NCI-H345 (cell line): ENCODE measurements around the gene CD72.
"Not testable (repeated sequence)": the region's sequence is repeated elsewhere in the genome, so short reads cannot be mapped to it uniquely, and the experiment has no call there.

Experiments used
- DNase-seq: peaks from one replicate; lab custom pipeline; 2025; lab: John Stamatoyannopoulos, UW

CD72 gene

DNA sequence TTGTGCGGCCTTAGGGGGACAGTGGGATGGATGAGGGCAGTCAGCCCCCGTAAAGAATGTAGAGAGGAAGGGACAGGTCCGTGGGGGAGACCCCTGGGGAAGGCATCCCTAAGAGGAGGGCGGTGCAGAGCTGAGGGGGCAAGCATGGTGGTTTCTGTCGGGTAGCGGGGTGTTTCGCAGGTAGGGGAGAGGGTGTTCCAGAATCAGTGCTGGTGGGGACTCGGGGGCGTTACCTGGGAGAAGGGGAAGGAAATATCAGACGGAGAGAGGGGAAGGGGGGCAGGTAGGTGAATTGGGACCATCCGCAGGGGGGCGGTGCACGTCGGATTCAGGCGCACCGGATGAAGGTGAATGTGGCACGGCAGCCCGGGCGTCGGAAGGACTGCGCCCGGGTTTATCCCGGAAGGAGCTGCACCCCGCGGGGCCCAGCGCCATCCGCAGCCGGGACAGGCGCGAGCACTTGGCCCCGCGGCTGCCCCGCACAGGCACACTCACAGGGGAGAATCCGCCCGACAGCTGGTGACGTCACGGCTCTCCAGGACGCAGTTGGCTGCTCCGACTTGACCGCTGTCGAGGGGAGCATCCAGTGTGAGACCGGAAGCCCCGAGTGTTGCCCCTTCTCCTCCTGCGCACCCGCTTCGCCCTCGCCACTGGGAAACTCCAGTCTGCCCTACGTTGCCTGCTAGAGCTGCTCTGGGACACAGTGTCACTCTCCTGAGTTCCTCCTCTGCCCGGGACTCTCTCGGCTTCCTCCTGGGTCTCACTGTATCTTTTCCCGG, 1.3 kb downstream of the CD72 start:
- DNase-seq, result peak; percentile 35

DNA sequence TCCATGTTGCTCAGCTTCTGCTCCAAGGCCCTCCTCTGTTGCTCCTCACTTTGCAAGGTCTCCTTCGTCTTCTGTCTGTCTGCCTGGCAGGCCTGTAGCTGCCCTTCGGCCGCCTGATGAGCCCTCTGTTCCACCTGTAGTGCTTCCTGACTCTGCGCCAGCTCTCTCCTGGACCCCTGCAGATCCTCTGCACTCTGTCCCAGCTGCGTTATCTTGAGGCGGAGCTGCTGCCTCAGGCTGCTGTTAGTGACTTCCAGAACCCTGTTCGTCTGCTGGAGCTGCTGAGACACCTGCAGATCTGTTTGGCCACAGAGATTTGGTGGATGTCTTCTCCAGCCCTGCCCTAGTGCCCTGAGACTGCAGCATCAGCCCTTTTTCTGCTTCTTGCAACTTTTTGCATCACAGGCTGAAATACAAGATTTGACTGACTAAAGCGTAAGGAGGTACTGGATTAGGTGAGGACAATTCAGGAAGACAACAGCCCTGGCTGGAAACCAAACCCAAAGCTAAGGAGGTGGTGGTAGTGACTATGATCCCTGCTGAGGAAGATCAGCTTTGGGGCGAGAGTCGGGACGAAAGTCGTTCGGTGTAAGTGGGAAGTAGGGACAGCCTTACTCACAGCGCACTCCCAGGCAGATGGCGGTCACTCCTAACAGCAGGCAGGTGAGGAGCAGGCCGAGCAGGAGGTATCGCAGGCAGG, 2.1 kb downstream of the CD72 start:
- peak; percentile 37 for DNase-seq

DNA sequence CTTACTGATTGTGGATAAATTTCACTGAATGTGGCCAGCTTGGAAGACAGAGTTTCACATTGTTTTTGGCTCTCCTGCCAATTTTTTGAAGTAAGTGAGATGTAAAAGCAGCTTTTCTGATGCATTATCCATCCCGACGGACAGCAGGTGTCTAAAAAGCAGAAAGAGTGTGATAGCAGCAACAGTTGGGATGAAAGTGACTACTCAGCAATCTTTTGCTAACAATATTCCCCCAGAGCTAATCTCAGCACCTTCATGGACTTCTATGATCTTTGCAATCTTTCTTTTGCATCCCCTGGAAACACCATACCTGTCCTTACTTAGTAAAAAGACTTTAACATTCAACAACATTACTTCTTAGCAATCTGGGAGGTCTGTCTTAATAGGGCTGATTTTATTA, 5.4 kb downstream of the CD72 start:
- DNase-seq, result no peak

DNA sequence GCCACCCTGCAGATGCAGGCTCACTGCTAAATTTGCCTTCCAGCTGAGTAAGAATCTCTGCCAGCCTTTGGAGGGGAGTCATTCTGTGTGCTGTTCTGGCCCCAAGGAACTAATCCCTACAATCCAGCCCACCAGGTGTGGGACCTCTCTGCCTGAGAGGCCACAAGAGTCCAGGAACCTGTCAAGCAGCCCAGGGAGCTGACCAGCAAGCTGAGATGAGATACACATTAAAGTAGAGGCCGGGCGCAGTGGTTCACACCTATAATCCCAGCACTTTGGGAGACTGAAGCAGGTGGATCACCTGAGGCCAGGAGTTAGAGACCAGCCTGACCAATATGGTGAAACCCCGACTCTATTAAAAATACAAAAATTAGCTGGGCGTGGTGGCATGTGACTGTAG, 6.1 kb downstream of the CD72 start:
- DNase-seq, result not testable (repeated sequence)

DNA sequence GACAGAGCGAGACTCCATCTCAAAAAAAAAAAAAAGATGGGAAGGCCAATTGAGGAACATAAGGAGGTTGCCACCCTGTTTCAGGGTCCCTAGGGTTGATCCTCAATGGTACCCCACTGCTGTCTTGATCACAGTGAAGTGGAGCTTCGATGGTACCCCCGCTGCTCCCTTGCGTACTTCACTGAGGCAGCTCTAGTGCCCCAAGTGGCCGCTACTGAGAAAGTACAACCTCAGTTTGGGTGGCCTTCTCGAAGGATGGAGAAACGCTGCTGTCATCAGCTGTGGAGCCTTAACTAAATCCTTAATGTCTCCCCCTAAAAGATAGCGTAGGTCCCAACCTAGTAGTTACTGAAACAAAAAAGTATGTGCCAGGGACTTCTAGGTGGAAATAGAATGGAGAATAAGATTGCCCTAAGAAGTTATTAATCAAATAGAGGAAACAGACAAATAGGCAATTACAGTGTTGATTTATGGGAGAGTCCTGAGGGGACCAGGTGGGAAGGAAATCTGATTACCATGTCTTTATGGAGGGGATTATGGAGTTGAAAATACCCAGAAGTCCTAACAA, 6.9 kb downstream of the CD72 start:
- peak; percentile 40 for DNase-seq

DNA sequence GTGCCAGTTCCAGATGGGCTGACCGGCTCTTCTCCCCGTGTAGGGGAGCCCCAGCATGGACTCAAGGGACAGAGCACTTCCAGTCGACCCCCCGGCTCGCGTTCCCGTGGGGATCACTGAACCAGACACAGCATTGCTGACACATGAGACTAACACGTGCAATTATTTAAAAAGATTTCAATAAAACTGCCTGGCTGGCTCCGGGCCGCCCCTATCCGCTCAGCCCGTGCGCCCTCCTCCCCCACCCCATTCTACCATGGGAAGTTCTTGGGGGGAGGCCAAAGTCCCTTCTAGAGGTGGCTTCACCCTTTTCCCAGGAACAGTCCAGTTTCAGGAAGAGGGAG, 8.4 kb downstream of the CD72 start:
- DNase-seq, result no peak

DNA sequence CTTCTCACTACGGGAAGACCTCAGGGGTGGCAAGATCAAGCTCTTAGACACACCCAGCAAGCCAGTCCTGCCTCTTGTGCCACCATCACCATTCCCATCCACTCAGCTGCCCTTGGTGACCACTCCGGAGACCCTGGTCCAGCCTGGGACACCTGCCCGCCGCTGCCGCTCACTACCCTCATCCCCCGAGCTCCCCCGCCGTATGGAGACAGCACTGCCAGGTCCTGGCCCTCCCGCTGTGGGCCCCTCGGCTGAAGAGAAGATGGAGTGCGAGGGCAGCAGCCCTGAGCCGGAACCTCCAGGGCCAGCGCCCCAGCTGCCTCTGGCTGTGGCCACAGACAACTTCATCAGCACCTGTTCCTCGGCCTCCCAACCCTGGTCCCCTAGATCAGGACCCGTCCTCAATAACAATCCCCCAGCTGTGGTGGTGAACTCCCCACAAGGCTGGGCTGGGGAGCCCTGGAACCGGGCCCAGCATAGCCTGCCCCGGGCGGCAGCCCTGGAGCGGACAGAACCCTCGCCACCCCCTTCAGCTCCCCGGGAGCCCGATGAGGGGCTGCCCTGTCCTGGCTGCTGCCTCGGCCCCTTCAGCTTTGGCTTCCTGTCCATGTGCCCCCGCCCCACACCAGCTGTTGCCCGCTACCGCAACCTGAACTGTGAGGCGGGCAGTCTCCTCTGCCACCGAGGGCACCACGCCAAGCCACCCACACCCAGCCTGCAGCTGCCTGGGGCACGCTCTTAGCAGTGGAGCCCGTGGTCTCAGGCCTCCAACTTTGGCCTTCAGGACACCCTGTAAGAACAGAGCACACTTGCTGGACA, 9.0 kb downstream of the CD72 start:
- no peak for DNase-seq

DNA sequence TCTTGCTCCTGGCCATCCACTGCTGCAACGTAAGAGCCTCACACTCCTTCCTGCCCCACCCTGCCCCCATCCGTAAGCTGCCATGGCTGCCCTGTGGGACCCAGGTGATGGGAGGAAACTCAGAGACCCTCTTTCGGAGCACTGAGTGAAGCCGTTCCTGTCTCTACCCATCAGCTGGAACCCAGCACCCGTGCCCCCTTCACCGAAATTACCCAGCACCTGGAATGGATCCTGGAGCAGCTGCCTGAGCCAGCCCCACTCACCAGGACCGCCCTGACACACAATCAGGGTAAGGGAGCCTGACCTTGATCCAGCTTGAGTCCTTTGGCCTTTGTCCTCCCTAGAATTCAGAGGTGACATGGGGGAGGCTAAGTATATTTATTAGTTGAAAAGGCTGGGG, 10.0 kb downstream of the CD72 start:
- no peak for DNase-seq

DNA sequence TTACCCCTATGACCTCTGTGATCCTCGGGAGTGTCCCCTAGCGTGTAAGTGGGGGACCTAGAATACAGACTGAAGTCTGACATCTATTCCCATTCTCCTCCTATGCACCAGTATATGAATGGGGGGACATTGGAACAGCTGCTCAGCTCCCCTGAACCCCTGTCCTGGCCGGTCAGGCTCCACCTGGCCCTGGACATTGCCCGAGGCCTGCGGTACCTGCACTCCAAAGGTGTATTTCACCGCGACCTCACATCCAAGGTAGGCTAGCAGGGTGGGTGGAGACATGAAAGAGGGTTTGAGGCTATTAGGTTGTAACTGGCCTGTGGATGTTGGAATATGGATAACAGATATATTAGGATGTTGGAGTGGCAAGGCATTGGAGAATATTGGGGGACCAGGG, 11.5 kb downstream of the CD72 start:
- DNase-seq, result no peak

DNA sequence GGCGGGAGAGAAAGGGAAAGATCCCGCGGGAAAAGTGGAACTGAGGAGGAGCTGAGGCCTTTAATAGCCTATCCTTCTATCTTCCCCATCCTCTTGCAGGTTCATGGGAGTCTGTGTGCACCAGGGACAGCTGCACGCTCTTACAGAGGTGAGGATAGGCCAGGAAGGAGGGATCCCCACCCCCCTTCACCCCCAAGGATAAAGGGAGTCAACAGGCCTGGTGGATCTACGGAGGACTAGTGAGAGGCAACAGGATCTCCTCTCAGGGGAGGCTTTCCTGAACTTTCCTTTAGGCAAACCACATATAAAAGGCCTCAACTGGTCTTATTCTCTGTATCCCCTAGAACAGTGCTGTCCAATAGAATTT, 12.1 kb downstream of the CD72 start:
- DNase-seq, result peak; percentile 41

DNA sequence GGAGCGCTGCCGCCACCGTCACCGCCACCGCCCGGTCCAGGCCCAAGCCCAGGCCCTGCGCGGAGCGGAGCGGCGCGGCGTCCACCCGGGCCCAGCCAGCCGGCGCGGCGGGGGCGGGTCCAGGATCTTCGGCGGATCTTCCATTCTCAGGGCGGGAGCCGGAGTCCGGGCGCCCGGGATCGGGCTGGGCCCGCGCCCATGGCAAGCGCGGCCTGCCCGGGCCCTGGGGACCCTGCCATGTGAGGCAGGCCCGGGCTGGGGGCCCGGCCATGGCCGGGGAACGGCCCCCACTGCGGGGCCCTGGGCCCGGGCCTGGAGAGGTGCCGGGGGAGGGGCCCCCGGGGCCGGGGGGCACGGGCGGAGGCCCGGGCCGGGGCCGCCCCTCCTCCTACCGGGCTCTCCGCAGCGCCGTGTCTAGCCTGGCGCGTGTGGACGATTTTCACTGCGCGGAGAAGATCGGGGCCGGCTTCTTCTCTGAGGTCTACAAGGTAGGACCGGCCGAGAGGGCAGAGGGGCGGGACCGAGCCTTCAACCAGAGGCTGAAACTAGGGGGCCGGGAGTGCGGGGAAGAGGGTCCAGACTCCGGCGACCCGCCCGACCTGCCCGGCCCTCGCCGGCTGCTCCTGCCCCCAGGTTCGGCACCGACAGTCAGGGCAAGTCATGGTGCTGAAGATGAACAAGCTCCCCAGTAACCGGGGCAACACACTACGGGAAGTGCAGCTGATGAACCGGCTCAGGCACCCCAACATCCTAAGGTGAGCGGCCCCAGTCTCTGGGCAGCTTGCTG, 12.7 kb downstream of the CD72 start:
- DNase-seq, result peak; percentile 33

DNA sequence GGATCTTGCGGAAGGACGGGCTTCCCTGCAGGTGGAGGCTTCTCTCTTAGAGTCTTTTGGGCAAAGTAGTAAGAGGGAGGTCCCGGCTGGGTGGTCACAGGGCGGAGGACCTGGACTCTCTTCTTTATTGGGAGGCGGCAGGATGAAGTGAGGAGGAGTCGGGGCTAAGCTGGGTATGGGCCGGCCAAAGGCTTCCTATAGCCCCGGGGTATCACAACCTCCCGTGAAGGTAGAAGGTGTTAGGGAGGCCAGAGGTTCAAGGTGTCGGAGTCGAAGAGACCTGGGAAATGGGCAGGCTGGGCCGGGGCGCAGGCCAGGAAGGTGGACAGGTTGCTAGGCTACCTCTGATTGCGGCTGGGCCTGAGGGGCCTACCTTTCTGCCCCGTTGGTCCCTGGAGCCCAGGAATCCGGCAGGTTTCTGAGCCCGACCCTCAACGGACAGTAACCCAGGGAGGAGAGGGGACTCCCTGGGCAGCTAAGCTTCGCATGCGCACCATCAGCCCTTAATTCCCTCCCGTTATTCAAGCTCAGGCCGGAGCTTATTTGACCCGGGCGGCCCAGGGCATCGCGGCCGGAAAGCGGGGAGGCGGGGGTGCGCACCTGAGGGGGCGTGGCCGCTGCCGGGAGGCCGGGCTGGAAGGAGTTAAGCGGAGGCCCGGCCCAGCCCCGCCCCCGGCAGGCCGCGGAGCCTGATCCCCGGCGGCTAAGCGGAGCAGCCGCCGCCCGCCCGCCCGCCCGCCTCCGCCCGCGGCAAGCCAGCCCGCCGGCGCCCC, 13.4 kb downstream of the CD72 start, which contains the start of gene TESK1:
TSS of gene TESK1 (plus strand) at position 685 of the 773 bp plus-strand sequence. CDS start 358 bp downstream, outside the sequence.
- peak; percentile 90 for DNase-seq

DNA sequence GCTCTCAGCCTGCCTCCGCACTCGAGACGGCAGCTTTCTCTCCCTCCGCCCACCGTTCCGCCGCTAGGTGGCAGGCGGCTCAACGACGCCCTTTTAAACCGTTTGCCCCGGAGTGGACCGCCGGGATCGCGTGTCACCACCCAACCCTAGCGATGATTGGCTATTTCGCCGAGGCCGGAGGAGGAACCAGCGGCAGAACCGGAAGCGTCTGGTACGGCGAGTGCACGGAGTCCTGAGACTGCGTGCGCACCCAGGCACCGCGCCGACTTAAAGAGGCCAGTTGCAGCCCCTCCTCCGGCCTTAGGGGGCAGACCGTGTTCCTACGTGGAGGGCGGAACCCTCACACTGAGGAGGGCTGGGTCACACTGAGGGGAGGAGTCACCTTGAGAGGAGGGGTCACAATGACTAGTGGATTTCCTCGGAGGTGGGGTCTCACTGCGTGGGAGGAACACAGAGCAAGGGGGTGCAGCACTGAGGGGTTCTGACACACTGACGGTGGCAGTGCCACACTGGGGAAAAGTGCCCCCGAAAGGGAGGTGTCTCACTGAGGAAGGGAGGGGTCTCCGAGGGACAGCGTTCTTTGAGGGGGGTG, 14.1 kb downstream of the CD72 start:
- peak; percentile 100 for DNase-seq

DNA sequence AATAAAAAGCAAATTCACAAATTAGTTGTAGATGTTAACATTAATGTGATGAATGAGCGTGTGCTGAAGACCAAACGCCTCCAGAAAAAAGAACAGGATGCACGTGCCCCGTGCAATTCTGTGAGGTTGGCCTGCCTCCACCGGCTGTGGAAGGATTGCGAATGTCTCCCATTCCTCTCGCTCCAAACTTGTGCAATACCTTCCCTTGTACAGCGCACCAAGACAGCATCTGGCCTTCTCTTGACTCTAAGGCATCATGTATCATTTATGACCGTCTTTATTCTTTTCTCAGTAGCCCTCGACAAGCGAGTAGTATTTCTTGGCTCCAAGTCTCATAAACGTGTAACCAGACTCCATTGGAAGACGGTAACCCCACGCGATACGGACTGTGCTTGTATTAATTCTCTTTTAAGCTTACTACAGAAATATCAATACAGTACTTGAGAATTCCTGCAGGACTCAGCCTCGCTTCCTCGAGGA, 14.7 kb downstream of the CD72 start:
- DNase-seq, result peak; percentile 20

DNA sequence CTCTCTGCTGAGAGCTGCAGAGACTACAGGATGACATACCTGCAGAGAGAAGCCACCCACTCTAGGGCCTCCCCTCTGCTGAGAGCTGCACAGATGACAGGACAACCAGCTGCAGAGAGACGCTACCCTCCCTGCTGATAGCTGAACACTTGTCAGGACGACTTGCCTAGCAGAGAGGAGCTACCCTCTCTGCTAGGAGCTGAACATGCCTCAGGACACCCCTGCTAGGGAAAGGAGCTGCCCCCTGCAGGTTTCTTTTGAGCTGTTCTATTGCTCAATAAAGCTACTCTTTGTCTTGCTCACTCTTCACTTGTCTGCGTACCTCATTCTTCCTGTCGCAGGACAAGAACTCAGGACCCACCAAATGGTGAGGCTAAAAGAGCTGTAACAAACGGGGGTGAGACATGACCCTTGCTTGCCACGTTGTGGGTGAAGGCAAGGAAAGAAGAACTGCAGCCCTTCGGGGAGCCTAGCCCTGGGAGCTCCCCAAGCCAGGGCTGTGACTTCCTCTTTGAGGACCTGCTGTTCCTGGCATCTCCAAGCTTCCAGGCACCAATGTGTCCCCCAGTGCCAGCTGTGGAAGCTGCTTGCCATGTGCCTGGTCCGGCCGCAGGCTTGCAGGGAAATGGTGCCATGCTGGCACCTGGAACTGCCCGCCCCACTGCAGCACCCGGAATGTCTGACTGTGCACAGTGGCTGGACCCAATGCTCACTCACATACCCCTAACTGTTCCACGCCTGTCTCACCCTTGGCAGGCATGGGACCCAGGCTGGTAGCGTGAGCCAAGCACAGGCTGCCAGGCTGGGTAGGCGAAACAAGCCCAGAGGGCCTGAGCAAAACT, 18.2 kb downstream of the CD72 start:
- no peak for DNase-seq

DNA sequence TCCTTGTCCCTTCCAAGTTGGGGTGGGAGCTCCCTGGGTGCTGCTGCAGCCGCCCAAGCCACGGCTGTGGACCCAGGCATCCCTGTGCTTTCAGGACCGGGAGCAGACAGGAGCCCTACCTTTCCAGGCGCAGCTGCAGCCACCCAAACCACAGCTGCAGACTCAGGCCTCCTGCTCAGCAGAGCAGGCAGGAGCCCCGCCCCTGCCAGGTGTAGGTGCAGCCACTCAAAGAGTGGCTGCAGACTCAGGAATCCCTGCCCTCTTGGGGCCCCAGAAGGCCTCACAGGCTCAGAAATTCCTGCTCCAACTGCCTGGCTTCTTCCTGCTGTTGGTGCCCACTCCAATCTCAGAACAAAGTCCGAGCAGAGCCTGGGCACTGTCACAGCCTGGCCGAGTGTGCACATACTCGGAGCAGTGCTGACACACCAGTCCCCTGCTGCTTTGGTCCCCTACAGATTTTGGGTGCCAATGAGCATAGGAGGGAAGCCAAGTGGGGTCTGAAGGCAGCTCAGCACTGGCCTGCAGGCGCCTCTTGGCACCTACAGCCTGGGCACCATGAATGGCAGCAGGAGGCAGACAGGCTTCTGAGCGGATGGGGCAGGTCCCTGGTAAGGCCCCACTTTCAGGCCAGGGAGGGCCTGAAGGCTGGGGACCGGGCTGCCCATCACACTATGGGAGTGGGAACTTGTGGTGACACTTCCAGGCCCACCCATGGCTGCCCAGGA, 19.2 kb downstream of the CD72 start:
- peak; percentile 14 for DNase-seq

DNA sequence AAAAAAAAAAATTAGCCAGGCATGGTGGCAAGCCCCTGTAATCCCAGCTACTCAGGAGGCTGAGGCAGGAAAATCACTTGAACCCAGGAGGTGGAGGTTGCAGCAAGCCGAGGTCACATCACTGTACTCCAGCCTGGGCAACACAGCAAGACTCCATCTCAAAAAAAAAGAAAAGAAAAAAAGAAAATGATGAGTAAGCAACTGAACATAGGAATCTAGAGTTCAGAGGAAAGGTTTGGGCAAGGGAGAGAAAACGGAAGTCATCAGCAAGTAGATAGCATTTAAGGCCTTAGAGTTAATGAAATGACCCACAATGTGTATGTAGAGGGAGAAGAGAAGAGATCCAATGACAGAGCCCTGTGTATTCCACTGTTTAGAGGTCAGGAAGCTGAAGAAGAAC, 21.3 kb downstream of the CD72 start:
- not testable (repeated sequence) for DNase-seq

DNA sequence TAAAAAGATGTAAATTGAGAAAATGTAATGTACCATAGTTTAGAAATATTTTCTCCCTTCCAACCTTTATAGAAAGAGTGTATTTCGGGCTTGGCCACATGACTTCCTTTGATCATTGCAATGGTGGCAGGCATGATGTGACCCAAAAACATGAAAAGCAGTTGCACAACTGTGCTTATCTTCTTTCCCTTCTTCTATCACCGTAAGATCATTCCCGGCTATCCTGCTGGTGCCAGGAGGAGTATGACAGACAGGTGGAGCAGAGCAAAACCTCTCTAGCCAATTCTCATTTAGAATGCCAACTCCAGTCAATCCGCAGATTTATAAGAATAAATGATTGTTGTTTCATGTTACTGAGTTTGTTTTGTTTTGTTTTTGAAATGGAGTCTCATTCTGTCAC, 23.7 kb downstream of the CD72 start:
- DNase-seq, result no peak

DNA sequence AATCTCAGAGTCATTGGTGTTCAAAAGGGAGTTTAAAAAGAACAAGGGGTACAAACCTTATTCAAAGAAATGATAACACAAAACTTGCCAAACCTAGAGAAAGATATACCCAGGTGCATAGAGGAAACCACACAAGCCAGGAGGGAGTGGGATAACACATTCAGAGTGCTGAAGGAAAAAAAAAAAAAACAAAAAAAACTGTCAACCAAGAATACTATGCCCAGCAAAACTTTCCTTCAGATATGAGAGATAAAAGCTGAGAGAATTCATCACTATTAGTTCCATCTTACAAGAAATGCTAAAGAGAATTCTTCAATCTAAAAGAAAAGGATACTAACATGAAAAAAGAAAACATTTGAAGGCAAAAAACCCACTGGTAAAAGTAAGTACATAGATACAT, 24.6 kb downstream of the CD72 start:
- DNase-seq, result no peak
